ENCODE measurements around the gene MYD88. TPM values are rescaled to one million over a fixed set of nuclear protein-coding genes. Genes with fewer than 3 reads are reported as not detected.

Gene MYD88
- total RNA-seq, 1 donor from 2014 or later = 55.8 TPM

DNA sequence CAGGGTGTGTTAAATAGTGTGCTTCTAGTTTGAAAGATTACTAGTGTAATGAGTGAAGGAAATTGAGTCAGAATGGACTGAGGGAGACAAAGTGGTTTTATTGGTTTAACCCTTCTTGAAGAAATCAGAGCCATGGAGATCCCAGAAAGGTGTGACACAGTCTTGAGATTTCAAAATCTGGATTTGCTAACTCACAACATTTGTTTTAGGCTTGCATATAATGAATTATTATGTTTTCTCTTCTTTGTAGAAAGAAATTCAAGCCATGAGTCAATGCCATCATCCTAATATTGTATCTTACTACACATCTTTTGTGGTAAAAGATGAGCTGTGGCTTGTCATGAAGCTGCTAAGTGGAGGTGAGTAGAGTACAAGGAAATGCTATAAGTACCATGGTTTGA lies 52.0 kb downstream of the MYD88 start:
- H3K36me3 ChIP-seq (ENCODE audit: insufficient read depth, low read length) = peaks cover 18% of the 10 kb centered on the region
- Mint-ChIP-seq H3K27ac (ENCODE audit: unreplicated experiment) (no peak overlapping the region), H3K4me1 (ENCODE audit: low read depth, unreplicated experiment) (no peaks in the 10 kb centered on the region), H3K36me3 (ENCODE audit: low read depth, unreplicated experiment) (peaks cover 10% of the 10 kb centered on the region), H3K4me3 (ENCODE audit: unreplicated experiment) (no peak overlapping the region), H3K9me3 (ENCODE audit: unreplicated experiment) (no peaks in the 10 kb centered on the region), H3K27me3 (ENCODE audit: low read depth, unreplicated experiment) (no peaks in the 10 kb centered on the region)
- TF ChIP-seq, protein P1, sequence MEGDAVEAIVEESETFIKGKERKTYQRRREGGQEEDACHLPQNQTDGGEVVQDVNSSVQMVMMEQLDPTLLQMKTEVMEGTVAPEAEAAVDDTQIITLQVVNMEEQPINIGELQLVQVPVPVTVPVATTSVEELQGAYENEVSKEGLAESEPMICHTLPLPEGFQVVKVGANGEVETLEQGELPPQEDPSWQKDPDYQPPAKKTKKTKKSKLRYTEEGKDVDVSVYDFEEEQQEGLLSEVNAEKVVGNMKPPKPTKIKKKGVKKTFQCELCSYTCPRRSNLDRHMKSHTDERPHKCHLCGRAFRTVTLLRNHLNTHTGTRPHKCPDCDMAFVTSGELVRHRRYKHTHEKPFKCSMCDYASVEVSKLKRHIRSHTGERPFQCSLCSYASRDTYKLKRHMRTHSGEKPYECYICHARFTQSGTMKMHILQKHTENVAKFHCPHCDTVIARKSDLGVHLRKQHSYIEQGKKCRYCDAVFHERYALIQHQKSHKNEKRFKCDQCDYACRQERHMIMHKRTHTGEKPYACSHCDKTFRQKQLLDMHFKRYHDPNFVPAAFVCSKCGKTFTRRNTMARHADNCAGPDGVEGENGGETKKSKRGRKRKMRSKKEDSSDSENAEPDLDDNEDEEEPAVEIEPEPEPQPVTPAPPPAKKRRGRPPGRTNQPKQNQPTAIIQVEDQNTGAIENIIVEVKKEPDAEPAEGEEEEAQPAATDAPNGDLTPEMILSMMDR (IDR thresholded peaks at IDR 0.05; ENCODE audit: insufficient read depth, low read depth, low read length) = no peak
- TF ChIP-seq EZH2 (IDR thresholded peaks at IDR 0.05; ENCODE audit: insufficient read depth, low read length) = no peak
- H3K27ac ChIP-seq (ENCODE audit: low read depth, low read length) = no peak overlapping the region
- no peaks in the 10 kb centered on the region for H3K4me1 ChIP-seq (ENCODE audit: insufficient read depth, low read length)
- H2AFZ ChIP-seq (ENCODE audit: low read depth, low read length) = no peak overlapping the region
- H3K4me3 ChIP-seq (ENCODE audit: insufficient read depth, low read depth, low read length) = no peak overlapping the region
- no peak overlapping the region for H3K9ac ChIP-seq (ENCODE audit: low read length)
- no peaks in the 10 kb centered on the region for H3K27me3 ChIP-seq (ENCODE audit: insufficient read depth, low read length)
- H3K4me2 ChIP-seq (ENCODE audit: low read length) = no peak overlapping the region
- DNase-seq (ENCODE audit: low read depth) (no peak), FAIRE-seq (no peak)
- H4K20me1 ChIP-seq (ENCODE audit: insufficient read depth, low read length) = peaks cover 27% of the 10 kb centered on the region
- H3K9me3 ChIP-seq (ENCODE audit: insufficient read depth, low read depth, low read length) = no peaks in the 10 kb centered on the region
- peaks cover 88% of the 10 kb centered on the region for H3K79me2 ChIP-seq (ENCODE audit: insufficient read depth, low read length)

Other genes with a start within 250 kb of the MYD88 start
- 1.0 and 1.5 TPM in 2 replicates for gene VILL, start 147.9 kb upstream of the MYD88 start, total RNA-seq
- gene PLCD1, start 109.0 kb upstream of the MYD88 start, total RNA-seq = 15.8 and 16.7 TPM in 2 replicates
- gene DLEC1, start 99.5 kb upstream of the MYD88 start, total RNA-seq = 0.19 and 0.54 TPM in 2 replicates
- gene ACAA1, start 1.5 kb upstream of the MYD88 start, total RNA-seq = 67.0 and 69.4 TPM in 2 replicates
- gene OXSR1, start 26.9 kb downstream of the MYD88 start, total RNA-seq = 78.2 and 83.1 TPM in 2 replicates
- gene SLC22A13, start 127.2 kb downstream of the MYD88 start, total RNA-seq = 0.72 and 1.8 TPM in 2 replicates
- gene SLC22A14, start 143.6 kb downstream of the MYD88 start, total RNA-seq = 0.45 and 0.84 TPM in 2 replicates
- gene XYLB, start 208.1 kb downstream of the MYD88 start, total RNA-seq = 1.4 and 2.3 TPM in 2 replicates

Measured in astrocyte (in vitro differentiated cells and primary cell).